SK-N-MC (cell line): Measurements from ENCODE around the gene CAST.

Experiments used
- EZH2 ChIP-seq: fragments of 200-600 bp; sonication (generic); IDR thresholded peaks from one replicate; pipeline ENCODE4 v1.6.1; 2017; ENCODE audit warnings: antibody characterized with exemption
- POLR2AphosphoS5 ChIP-seq: IDR thresholded peaks from 2 replicates; pipeline ENCODE4 v1.6.1; 2012; ENCODE audit warnings: mild to moderate bottlenecking, low read depth, low read length, borderline replicate concordance

GRCh38 chr5:96789794-96790330 lies 127.7 kb downstream of the CAST start:
- TF ChIP-seq POLR2AphosphoS5: no peak
- no peak for TF ChIP-seq EZH2
